ENCODE data around the gene HERC2.

DNA sequence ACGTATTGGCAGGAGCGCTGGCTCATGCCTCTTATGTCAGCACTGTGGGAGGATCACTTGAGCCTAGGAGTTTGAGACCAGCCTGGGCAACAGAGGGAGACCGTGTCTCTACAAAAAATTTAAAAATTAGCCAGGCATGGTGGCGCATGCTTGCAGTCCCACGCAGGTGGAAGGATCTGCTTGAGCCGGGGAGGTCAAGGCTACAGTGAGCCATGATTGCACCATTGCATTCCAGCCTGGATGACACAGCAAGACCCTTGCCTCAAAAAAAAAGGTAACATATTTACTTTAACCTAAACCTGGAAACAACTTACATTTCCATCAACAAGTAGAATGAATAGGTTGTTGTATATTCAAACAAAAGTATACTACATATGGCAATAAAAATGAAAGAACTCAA lies 78.1 kb downstream of the HERC2 start:
- TF ChIP-seq YY1 (IDR thresholded peaks at IDR 0.05; ENCODE audit: insufficient read depth, insufficient read length) (no peak), ZNF274 (IDR thresholded peaks at IDR 0.05; ENCODE audit: low read depth, low read length) (no peak), SUZ12 (IDR thresholded peaks at IDR 0.05; ENCODE audit: extremely low read depth, insufficient read depth, insufficient read length) (no peak)
